ENCODE data around the gene FAM98A.

FAM98A gene

DNA sequence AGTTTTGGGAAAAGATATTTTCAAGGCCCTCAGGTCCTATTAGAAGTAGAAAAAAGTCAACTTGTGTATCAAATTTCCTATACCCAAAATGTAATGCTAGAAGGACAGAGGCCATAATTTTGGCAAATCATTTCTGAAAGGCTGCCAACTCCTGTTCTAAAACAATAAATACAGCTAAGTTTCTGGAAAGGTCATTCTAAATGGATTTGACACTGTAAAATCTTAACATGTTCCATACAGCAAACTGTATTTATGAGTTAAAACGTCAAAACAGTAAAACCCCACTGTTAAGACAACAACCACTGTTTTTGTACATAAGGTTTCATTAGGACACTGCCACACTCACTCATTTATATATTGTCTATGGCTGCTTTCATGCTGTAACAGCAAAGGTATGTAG is 9.7 kb downstream of the FAM98A start:
- CTCF ChIA-PET = interaction anchor here (0.6 kb wide), 2 partner anchors 45 to 143 kb away, joined by 3 read pairs; no protein-coding TSS in a partner anchor
- Histone ChIP-seq H3K4me1 (ENCODE audit: control insufficient read depth, insufficient read depth, low read length) (peaks cover 35% of the 10 kb centered on the region), H3K9me3 (ENCODE audit: control insufficient read depth, insufficient read depth, low read depth, low read length) (no peaks in the 10 kb centered on the region), H3K4me3 (ENCODE audit: low read depth, low read length) (no peak overlapping the region), H3K27ac (ENCODE audit: extremely low read depth, low read depth, low read length) (peak overlapping the region; percentile 53; the same call in 1 of the 2 replicates), H3K36me3 (ENCODE audit: control insufficient read depth in 2 of 2, insufficient read depth in 1 of 2, low read length in 2 of 2) (peaks cover 53 to 68% of the 10 kb centered on the region in 2 experiments)
- POLR2A ChIA-PET = interaction anchor here (1.6 kb wide), 1 partner anchor 10 kb away, joined by 5 read pairs; the partner anchor contains the start of gene FAM98A
- TF ChIP-seq ZNF843 (tag by site-specific recombination; IDR thresholded peaks at IDR 0.05) = peak; percentile 95
- TF ChIP-seq, protein P1, sequence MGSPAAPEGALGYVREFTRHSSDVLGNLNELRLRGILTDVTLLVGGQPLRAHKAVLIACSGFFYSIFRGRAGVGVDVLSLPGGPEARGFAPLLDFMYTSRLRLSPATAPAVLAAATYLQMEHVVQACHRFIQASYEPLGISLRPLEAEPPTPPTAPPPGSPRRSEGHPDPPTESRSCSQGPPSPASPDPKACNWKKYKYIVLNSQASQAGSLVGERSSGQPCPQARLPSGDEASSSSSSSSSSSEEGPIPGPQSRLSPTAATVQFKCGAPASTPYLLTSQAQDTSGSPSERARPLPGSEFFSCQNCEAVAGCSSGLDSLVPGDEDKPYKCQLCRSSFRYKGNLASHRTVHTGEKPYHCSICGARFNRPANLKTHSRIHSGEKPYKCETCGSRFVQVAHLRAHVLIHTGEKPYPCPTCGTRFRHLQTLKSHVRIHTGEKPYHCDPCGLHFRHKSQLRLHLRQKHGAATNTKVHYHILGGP (tag by site-specific recombination; IDR thresholded peaks at IDR 0.05) = peak; percentile 68
- 0 out of 2 replicates have a peak, but pooled peaks have one; percentile 47 for TF ChIP-seq ZEB2 (tag by site-specific recombination; IDR thresholded peaks at IDR 0.05)
- TF ChIP-seq, protein P2, sequence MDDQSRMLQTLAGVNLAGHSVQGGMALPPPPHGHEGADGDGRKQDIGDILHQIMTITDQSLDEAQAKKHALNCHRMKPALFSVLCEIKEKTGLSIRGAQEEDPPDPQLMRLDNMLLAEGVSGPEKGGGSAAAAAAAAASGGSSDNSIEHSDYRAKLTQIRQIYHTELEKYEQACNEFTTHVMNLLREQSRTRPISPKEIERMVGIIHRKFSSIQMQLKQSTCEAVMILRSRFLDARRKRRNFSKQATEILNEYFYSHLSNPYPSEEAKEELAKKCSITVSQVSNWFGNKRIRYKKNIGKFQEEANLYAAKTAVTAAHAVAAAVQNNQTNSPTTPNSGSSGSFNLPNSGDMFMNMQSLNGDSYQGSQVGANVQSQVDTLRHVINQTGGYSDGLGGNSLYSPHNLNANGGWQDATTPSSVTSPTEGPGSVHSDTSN (CRISPR knock-in tag; IDR thresholded peaks at IDR 0.05) = no peak
- peak; percentile 88 for TF ChIP-seq FEZF1 (tag by site-specific recombination; IDR thresholded peaks at IDR 0.05)
- TF ChIP-seq, protein P3, sequence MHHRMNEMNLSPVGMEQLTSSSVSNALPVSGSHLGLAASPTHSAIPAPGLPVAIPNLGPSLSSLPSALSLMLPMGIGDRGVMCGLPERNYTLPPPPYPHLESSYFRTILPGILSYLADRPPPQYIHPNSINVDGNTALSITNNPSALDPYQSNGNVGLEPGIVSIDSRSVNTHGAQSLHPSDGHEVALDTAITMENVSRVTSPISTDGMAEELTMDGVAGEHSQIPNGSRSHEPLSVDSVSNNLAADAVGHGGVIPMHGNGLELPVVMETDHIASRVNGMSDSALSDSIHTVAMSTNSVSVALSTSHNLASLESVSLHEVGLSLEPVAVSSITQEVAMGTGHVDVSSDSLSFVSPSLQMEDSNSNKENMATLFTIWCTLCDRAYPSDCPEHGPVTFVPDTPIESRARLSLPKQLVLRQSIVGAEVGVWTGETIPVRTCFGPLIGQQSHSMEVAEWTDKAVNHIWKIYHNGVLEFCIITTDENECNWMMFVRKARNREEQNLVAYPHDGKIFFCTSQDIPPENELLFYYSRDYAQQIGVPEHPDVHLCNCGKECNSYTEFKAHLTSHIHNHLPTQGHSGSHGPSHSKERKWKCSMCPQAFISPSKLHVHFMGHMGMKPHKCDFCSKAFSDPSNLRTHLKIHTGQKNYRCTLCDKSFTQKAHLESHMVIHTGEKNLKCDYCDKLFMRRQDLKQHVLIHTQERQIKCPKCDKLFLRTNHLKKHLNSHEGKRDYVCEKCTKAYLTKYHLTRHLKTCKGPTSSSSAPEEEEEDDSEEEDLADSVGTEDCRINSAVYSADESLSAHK (tag by site-specific recombination; IDR thresholded peaks at IDR 0.05) = peak; percentile 81
- TF ChIP-seq, protein P4, sequence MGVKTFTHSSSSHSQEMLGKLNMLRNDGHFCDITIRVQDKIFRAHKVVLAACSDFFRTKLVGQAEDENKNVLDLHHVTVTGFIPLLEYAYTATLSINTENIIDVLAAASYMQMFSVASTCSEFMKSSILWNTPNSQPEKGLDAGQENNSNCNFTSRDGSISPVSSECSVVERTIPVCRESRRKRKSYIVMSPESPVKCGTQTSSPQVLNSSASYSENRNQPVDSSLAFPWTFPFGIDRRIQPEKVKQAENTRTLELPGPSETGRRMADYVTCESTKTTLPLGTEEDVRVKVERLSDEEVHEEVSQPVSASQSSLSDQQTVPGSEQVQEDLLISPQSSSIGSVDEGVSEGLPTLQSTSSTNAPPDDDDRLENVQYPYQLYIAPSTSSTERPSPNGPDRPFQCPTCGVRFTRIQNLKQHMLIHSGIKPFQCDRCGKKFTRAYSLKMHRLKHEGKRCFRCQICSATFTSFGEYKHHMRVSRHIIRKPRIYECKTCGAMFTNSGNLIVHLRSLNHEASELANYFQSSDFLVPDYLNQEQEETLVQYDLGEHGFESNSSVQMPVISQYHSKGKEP (tag by site-specific recombination; IDR thresholded peaks at IDR 0.05) = no peak
- TF ChIP-seq, protein P5, sequence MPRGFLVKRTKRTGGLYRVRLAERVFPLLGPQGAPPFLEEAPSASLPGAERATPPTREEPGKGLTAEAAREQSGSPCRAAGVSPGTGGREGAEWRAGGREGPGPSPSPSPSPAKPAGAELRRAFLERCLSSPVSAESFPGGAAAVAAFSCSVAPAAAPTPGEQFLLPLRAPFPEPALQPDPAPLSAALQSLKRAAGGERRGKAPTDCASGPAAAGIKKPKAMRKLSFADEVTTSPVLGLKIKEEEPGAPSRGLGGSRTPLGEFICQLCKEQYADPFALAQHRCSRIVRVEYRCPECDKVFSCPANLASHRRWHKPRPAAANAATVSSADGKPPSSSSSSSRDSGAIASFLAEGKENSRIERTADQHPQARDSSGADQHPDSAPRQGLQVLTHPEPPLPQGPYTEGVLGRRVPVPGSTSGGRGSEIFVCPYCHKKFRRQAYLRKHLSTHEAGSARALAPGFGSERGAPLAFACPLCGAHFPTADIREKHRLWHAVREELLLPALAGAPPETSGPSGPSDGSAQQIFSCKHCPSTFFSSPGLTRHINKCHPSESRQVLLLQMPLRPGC (tag by site-specific recombination; IDR thresholded peaks at IDR 0.05) = 0 out of 2 replicates have a peak, but pooled peaks have one; percentile 30
- TF ChIP-seq SCRT1 (tag by site-specific recombination; IDR thresholded peaks at IDR 0.05; ENCODE audit: borderline replicate concordance) = no peak
- TF ChIP-seq ZNF24 (tag by site-specific recombination; IDR thresholded peaks at IDR 0.05) = no peak
- peak; percentile 40; the same call in 1 of the 2 replicates for TF ChIP-seq GFI1B (tag by site-specific recombination; IDR thresholded peaks at IDR 0.05)
- peak; percentile 57 for TF ChIP-seq ZNF596 (tag by site-specific recombination; IDR thresholded peaks at IDR 0.05)
- TF ChIP-seq KLF10 (tag by site-specific recombination; IDR thresholded peaks at IDR 0.05) = 0 out of 2 replicates have a peak, but pooled peaks have one; percentile 19
- peak; percentile 61 for TF ChIP-seq WT1 (tag by site-specific recombination; IDR thresholded peaks at IDR 0.05)
- TF ChIP-seq GLI2 (tag by site-specific recombination; IDR thresholded peaks at IDR 0.05; ENCODE audit: borderline replicate concordance, low read depth) = peak; percentile 63; the same call in 1 of the 2 replicates
- TF ChIP-seq OVOL3 (tag by site-specific recombination; IDR thresholded peaks at IDR 0.05) = peak; percentile 93
- TF ChIP-seq, protein P6, sequence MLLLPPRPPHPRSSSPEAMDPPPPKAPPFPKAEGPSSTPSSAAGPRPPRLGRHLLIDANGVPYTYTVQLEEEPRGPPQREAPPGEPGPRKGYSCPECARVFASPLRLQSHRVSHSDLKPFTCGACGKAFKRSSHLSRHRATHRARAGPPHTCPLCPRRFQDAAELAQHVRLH (tag by site-specific recombination; IDR thresholded peaks at IDR 0.05) = peak; percentile 80
- TF ChIP-seq, protein P7, sequence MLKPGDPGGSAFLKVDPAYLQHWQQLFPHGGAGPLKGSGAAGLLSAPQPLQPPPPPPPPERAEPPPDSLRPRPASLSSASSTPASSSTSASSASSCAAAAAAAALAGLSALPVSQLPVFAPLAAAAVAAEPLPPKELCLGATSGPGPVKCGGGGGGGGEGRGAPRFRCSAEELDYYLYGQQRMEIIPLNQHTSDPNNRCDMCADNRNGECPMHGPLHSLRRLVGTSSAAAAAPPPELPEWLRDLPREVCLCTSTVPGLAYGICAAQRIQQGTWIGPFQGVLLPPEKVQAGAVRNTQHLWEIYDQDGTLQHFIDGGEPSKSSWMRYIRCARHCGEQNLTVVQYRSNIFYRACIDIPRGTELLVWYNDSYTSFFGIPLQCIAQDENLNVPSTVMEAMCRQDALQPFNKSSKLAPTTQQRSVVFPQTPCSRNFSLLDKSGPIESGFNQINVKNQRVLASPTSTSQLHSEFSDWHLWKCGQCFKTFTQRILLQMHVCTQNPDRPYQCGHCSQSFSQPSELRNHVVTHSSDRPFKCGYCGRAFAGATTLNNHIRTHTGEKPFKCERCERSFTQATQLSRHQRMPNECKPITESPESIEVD (tag by site-specific recombination; IDR thresholded peaks at IDR 0.05) = peak; percentile 97
- peak; percentile 32; the same call in 1 of the 2 replicates for TF ChIP-seq ZNF561 (tag by site-specific recombination; IDR thresholded peaks at IDR 0.05; ENCODE audit: borderline replicate concordance)
- TF ChIP-seq IKZF3 (tag by site-specific recombination; IDR thresholded peaks at IDR 0.05) = peak; percentile 84
- no peak for TF ChIP-seq SP2 (tag by site-specific recombination; IDR thresholded peaks at IDR 0.05)
- no peak for TF ChIP-seq ZNF510 (tag by site-specific recombination; IDR thresholded peaks at IDR 0.05; ENCODE audit: insufficient replicate concordance)
- peak; percentile 25; the same call in 1 of the 2 replicates for TF ChIP-seq YY1 (tag by site-specific recombination; IDR thresholded peaks at IDR 0.05)
- TF ChIP-seq ZXDB (tag by site-specific recombination; IDR thresholded peaks at IDR 0.05) = peak; percentile 62
- peak; percentile 87 for TF ChIP-seq OSR2 (tag by site-specific recombination; IDR thresholded peaks at IDR 0.05)
- TF ChIP-seq ZSCAN30 (tag by site-specific recombination; IDR thresholded peaks at IDR 0.05) = peak; percentile 80
